COLO829 (cell line): ENCODE data around the gene VWA3A.
"Not testable (repeated sequence)": the region's sequence is repeated elsewhere in the genome, so short reads cannot be mapped to it uniquely, and the experiment has no call there.

Experiments used
- DNase-seq: peaks from one replicate; pipeline ENCODE4 v3.0.0; 2012; ENCODE audit warnings: low spot score

VWA3A gene

GRCh38 chr16:22183335-22183734 is 91.0 kb downstream of the VWA3A start:
- DNase-seq = no peak

- no peak for DNase-seq
Observed at GRCh38 chr16:22183901-22184614, 91.7 kb downstream of the VWA3A start.

- DNase-seq = no peak
Observed at GRCh38 chr16:22184615-22184968, 92.3 kb downstream of the VWA3A start.

GRCh38 chr16:22186517-22186916 is 94.2 kb downstream of the VWA3A start:
- DNase-seq = no peak

GRCh38 chr16:22188267-22188594 is 95.9 kb downstream of the VWA3A start:
- DNase-seq = no peak

- peak; percentile 73 for DNase-seq
Observed at GRCh38 chr16:22188595-22189442, 96.5 kb downstream of the VWA3A start.

- no peak for DNase-seq
Observed at GRCh38 chr16:22189473-22190080, 97.2 kb downstream of the VWA3A start.

- DNase-seq = no peak
Observed at GRCh38 chr16:22190081-22190775, 97.9 kb downstream of the VWA3A start.

GRCh38 chr16:22190776-22191531 is 98.6 kb downstream of the VWA3A start:
- DNase-seq = peak; percentile 97

- DNase-seq = no peak
Observed at GRCh38 chr16:22191532-22192260, 99.4 kb downstream of the VWA3A start.

GRCh38 chr16:22192261-22193062 is 100.1 kb downstream of the VWA3A start:
- DNase-seq = no peak

- DNase-seq = no peak
Observed at GRCh38 chr16:22193063-22193411, 100.7 kb downstream of the VWA3A start.

GRCh38 chr16:22194707-22195444 is 102.5 kb downstream of the VWA3A start:
- DNase-seq = no peak

- DNase-seq = no peak
Observed at GRCh38 chr16:22195445-22195694, 103.0 kb downstream of the VWA3A start.

- DNase-seq = peak; percentile 69
Observed at GRCh38 chr16:22195695-22196558, 103.6 kb downstream of the VWA3A start.

GRCh38 chr16:22196559-22197168 is 104.3 kb downstream of the VWA3A start:
- DNase-seq = not testable (repeated sequence)

GRCh38 chr16:22198547-22199293 is 106.4 kb downstream of the VWA3A start:
- DNase-seq = no peak

GRCh38 chr16:22202261-22202637 is 109.9 kb downstream of the VWA3A start:
- no peak for DNase-seq
